ENCODE results near the gene SLC25A21.
"Not testable (repeated sequence)": the region's sequence is repeated elsewhere in the genome, so short reads cannot be mapped to it uniquely, and the experiment has no call there.

SLC25A21 gene

GRCh38 chr14:37187294-37187693 lies 14.9 kb upstream of the SLC25A21 start:
- no peaks in the 10 kb centered on the region for H4K20me1 ChIP-seq (ENCODE audit: control insufficient read depth, insufficient read depth, low read depth, low read length)
- no peak overlapping the region for H3K4me3 ChIP-seq (ENCODE audit: low read length)
- H3K79me2 ChIP-seq (ENCODE audit: control insufficient read depth, low read length), result no peaks in the 10 kb centered on the region
- H3K9me2 ChIP-seq (replicated peaks; ENCODE audit: control insufficient read depth, low read length), result no peaks in the 10 kb centered on the region
- H3K9me3 ChIP-seq (ENCODE audit: control insufficient read depth, insufficient read depth, low read length), result no peaks in the 10 kb centered on the region
- no peaks in the 10 kb centered on the region for H3K36me3 ChIP-seq (ENCODE audit: control insufficient read depth, low read length)
- H3K27ac ChIP-seq (ENCODE audit: low read depth, low read length), result no peak overlapping the region
- no peaks in the 10 kb centered on the region for H3F3A ChIP-seq (ENCODE audit: control insufficient read depth, insufficient read depth)
- TF ChIP-seq CTCF (IDR thresholded peaks at IDR 0.05; ENCODE audit: low read depth, low read length, poor library complexity, severe bottlenecking) (no peak), EZH2phosphoT487 (IDR thresholded peaks at IDR 0.05; ENCODE audit: borderline replicate concordance, low read length) (no peak)
- H3K4me2 ChIP-seq (ENCODE audit: low read length), result no peak overlapping the region
- no peaks in the 10 kb centered on the region for H3K27me3 ChIP-seq (ENCODE audit: control insufficient read depth, low read length)
- no peaks in the 10 kb centered on the region for H3K4me1 ChIP-seq (ENCODE audit: control insufficient read depth, low read length)

GRCh38 chr14:37186865-37187264 lies 14.5 kb upstream of the SLC25A21 start:
- Histone ChIP-seq H3K79me2 (ENCODE audit: control insufficient read depth, low read length) (no peaks in the 10 kb centered on the region), H3K27me3 (ENCODE audit: control insufficient read depth, low read length) (no peaks in the 10 kb centered on the region), H3K4me3 (ENCODE audit: low read length) (no peak overlapping the region), H3K27ac (ENCODE audit: low read depth, low read length) (no peak overlapping the region), H3K4me2 (ENCODE audit: low read length) (no peak overlapping the region), H3K9me2 (replicated peaks; ENCODE audit: control insufficient read depth, low read length) (no peaks in the 10 kb centered on the region), H3F3A (ENCODE audit: control insufficient read depth, insufficient read depth) (no peaks in the 10 kb centered on the region), H3K9me3 (ENCODE audit: control insufficient read depth, insufficient read depth, low read length) (peaks cover 3% of the 10 kb centered on the region; the same call in 1 of the 2 replicates), H3K4me1 (ENCODE audit: control insufficient read depth, low read length) (no peaks in the 10 kb centered on the region), H4K20me1 (ENCODE audit: control insufficient read depth, insufficient read depth, low read depth, low read length) (no peaks in the 10 kb centered on the region), H3K36me3 (ENCODE audit: control insufficient read depth, low read length) (no peaks in the 10 kb centered on the region)
- no peak for TF ChIP-seq EZH2phosphoT487 (IDR thresholded peaks at IDR 0.05; ENCODE audit: borderline replicate concordance, low read length)
- TF ChIP-seq CTCF (IDR thresholded peaks at IDR 0.05; ENCODE audit: low read depth, low read length, poor library complexity, severe bottlenecking), result no peak

- Histone ChIP-seq H3K9me3 (ENCODE audit: control insufficient read depth, insufficient read depth, low read length) (peaks cover 3% of the 10 kb centered on the region; the same call in 1 of the 2 replicates), H3K79me2 (ENCODE audit: control insufficient read depth, low read length) (no peaks in the 10 kb centered on the region), H3K9me2 (replicated peaks; ENCODE audit: control insufficient read depth, low read length) (no peaks in the 10 kb centered on the region), H3K4me2 (ENCODE audit: low read length) (no peak overlapping the region), H4K20me1 (ENCODE audit: control insufficient read depth, insufficient read depth, low read depth, low read length) (no peaks in the 10 kb centered on the region), H3K4me1 (ENCODE audit: control insufficient read depth, low read length) (no peaks in the 10 kb centered on the region), H3K36me3 (ENCODE audit: control insufficient read depth, low read length) (no peaks in the 10 kb centered on the region), H3K4me3 (ENCODE audit: low read length) (no peak overlapping the region), H3K27me3 (ENCODE audit: control insufficient read depth, low read length) (no peaks in the 10 kb centered on the region), H3F3A (ENCODE audit: control insufficient read depth, insufficient read depth) (no peaks in the 10 kb centered on the region), H3K27ac (ENCODE audit: low read depth, low read length) (no peak overlapping the region)
- TF ChIP-seq EZH2phosphoT487 (IDR thresholded peaks at IDR 0.05; ENCODE audit: borderline replicate concordance, low read length), result no peak
Measured at GRCh38 chr14:37185670-37186069, 13.3 kb upstream of the SLC25A21 start.

- H3K9me3 ChIP-seq (ENCODE audit: control insufficient read depth, insufficient read depth, low read length); H3F3A ChIP-seq (ENCODE audit: control insufficient read depth, insufficient read depth); H3K9me2 ChIP-seq (replicated peaks; ENCODE audit: control insufficient read depth, low read length); H3K4me1 ChIP-seq (ENCODE audit: control insufficient read depth, low read length); H3K27me3 ChIP-seq (ENCODE audit: control insufficient read depth, low read length); H3K27ac ChIP-seq (ENCODE audit: low read depth, low read length); H3K4me3 ChIP-seq (ENCODE audit: low read length); H3K79me2 ChIP-seq (ENCODE audit: control insufficient read depth, low read length); H3K36me3 ChIP-seq (ENCODE audit: control insufficient read depth, low read length); H3K4me2 ChIP-seq (ENCODE audit: low read length); H4K20me1 ChIP-seq (ENCODE audit: control insufficient read depth, insufficient read depth, low read depth, low read length): not testable (repeated sequence)
Measured at GRCh38 chr14:37184520-37184919, 12.1 kb upstream of the SLC25A21 start.

Data from DOHH2 (cell line).